HG03280 (cell line): Measurements from ENCODE around the gene ROR2.
"Not testable (repeated sequence)": the region's sequence is repeated elsewhere in the genome, so short reads cannot be mapped to it uniquely, and the experiment has no call there.

ENCODE experiments used
- ATAC-seq: cut with Tn5 transposase; IDR thresholded peaks from one replicate; pipeline ENCODE4 v1.9.1; 2021; ENCODE audit warnings: mild to moderate bottlenecking, moderate library complexity; ENCODE audit not compliant: unreplicated experiment

ROR2 gene

DNA sequence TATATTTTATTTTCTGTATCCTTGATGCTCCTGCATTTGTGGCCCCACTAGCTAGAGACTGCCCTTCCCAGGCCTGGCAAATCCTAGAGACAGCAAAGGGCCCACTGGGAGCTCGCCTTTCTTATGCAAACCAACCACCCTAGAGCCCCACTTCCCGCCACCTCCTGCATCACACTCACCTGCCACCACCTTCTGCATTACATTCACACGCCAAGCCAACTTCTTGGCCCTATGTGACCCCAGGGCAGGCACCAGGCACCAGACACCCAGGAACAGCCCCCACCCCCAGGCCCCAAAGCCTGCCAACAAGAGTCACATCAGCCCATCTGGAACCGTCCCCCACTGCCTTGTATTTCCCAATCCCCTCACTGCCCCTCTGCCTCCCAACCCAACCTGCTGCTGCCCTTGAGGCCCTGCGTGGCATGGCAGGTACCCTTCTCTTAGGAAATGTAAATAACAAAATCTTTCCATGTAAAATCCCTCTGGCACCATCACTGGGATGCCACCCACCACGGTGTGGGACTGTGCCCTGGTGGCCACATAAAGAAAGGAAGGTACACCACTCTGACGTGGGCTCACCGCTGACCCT is 22.0 kb downstream of the ROR2 start:
- ATAC-seq, result no peak

DNA sequence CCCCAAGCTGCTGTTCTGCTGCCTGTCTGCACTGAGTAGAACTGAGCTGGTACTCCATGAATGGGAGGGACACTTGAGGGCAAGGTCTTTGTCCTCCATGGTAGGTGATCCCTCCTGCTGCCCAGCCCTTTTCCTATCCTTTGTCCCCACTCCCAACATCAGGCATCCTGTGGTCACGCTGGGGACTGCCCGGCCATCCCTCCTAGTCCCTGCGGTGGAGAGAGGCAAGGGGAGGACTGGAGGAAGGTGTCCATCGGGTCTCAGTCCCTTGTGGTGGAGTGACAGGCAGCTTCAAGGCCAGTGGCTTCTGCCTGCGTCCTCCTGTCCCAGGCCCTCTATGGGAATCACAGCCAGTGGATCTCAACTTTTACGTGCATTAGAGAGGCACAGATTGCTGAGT is 25.9 kb downstream of the ROR2 start:
- no peak for ATAC-seq

DNA sequence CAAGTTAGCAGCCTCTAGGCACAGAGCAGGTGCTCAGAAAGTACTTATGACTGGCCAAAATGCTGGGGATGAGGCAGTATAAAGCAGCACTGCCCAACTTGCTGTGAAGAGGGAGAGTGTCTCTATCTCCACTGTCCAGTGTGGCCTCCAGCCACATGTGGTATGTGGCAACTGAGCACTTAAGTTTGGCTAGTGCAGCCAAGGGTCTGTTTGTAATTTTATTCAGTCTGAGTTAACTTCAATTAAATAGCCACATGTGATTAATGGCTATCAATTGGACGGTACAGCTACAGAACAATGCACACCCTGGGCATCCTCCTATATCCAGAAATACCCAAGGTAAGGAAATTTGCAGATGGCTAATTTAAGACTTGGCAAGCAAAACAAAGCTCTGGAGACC is 26.9 kb downstream of the ROR2 start:
- no peak for ATAC-seq

DNA sequence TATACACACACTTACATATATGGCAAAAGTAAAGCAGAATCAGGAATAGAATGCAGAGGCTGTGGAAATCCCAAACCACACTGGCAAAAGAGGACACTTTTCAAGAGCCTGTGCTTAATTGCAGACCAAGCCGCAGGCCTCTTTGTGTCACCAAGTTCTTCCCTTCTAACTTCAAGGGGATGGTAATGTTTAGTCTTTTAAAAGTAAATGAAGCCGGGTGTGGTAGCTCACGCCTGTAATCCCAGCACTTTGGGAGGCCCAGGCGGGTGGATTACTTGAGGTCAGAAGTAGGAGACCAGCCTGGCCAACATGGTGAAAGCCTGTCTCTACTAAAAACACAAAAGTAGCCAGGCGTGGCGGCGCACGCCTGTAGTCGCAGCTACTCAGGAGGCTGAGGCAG is 28.7 kb downstream of the ROR2 start:
- no peak for ATAC-seq

DNA sequence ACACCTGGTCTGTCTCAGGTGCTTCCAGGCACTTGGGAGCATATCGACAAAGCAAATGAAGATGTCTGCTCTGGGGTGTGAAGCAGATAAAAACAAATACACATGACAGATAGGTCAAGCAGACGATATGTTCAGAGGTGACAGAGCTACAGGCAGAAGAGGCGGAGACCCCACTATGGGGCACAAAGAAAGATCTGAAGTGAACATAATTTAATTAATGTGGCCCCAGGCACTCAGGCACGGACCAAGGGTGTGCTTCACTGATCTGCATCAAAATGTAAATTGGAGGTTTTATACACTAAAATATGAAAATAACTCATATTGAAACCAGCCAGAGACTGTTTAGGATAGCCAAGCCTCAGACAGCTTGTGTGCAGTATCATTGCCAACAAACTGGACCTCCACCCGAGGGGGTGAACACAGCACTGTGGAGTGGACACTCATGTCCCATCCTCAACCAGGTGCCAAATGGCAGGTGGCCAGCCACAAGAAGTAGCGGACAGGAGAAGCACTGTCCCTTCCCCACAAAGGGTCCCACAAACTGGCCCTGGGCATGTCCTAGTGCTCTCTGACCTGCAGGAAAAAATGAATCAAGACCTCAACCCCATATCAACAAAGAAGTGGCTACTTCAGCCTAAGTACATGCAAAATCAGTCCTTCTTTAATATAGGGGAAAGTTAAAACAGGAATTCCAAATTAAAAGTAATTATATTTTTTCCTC is 29.2 kb downstream of the ROR2 start:
- no peak for ATAC-seq

DNA sequence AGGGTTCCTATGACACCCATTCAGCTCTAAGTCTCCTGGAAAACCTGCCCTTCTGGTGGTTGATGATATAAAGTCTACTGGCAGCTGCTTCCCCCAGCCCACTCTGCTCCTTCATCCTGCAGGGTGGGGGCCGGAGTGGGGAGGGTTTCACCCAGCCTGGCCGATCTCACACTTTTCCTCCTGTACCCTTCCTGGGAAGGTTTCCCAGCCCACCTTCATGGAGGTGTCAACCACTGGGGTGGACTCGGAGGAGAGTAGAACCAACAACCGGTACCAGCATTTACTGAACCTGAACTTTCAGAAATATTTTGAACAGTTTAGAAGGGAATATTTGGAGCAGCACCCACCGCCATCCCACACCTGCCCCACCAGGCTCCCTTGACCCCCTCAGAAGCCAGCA is 30.4 kb downstream of the ROR2 start:
- ATAC-seq, result no peak

DNA sequence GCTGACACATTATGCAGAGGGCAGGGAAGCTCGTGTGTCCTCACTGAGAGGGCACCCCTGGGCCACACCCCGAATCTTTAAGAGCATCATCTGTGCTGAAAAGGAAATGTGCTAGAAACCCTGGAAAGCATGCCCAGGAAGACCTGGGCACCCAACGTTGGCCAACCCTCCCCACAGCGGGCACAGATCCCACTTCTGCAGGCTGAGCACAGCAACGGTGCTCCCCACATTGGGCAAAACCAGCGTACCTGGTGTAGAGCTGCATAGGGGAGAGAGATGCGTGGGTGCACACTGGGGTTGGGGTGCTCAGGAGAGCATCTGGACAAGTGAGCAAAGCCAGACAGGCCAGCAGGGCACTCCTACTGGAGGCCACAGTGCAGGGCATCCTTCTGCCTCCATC is 32.6 kb downstream of the ROR2 start:
- no peak for ATAC-seq

DNA sequence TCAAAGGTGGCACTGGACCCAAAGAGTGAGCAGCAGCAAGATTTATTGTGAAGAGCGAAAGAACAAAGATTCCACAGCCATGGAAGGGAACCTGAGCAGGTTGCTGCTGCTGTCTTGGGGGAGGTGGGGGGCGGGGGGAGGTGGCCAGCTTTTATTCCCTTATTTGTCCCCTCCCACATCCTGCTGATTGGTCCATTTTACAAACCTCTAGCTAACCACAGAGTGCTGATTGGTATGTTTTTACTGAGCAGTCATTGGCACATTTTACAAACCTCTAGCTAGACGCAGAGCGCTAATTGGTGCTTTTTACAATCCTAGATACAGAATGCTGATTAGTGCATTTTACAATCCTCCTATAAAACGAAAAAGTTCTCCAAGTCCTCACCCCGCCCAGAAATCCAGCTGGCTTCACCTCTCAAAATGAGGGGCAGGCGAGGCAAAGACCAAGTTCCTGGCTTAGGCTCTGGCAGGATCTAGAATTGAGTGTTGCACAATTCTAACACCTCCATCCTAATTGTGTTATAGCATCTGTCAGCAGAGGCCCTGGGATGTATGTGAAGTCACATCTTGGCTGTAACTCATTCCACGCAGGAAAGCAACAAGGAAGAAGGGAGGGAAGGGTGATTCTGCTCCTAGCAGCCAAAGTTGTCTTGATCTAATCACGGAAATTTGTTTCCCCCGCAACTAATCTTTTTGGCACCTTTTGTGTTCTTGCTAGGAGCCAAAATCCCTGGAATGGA is 34.3 kb downstream of the ROR2 start:
- ATAC-seq, result no peak

DNA sequence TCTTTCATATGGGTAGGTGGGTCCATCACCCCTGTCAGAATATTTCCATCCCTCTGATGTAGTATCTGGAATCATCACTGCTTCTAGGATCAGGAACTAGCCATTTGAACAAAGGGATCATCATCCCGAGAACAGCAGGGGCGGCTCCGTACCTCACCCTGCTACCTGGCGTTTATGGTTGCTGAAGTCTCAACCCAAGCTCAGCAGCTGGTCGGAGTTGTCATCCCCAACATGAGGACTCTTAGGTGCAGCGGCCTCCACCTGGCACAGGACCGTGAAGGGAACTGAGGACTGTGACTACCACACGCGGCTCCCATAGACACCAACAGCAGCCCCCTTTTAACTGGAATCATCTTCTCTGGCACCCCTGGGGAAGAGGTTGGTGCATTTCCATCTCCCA is 35.1 kb downstream of the ROR2 start:
- no peak for ATAC-seq

DNA sequence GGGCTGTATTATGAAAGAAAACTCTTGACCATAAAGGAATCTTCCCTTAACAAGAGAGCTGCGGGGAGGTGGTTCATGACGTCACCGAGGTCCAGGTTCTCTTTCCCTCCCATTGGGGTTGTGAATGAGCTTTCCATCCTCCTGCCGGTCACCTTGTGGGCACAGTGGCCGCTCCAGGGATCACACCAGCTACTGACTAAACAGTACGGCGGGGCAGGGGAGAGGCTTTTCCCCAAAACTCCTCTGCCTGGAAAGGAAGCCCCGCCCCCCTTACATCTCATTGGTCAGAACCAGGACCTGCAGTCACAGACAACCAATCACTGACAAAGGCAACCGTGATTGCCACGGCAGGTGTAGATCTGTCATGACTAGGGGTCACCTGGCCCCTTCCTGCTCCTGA is 35.6 kb downstream of the ROR2 start:
- no peak for ATAC-seq

DNA sequence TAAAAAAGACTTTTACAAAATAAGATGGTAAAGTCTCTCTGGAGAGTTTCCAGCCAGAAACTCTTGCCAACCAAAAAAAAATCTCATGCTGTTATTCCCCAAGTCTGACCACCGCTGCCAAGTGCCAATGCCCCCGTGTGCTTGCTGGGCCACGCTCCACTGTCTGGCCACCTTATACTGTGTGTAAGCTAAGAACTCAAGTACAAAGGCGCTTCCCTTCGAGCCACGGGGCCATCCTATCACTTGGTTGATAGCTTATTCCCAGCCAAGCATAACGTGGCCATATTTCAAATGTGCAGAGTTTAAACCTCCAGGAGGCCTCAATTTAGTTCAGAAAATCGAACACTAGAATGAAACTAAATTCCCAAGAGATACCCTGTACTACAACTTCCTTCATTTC is 36.0 kb downstream of the ROR2 start:
- no peak for ATAC-seq

DNA sequence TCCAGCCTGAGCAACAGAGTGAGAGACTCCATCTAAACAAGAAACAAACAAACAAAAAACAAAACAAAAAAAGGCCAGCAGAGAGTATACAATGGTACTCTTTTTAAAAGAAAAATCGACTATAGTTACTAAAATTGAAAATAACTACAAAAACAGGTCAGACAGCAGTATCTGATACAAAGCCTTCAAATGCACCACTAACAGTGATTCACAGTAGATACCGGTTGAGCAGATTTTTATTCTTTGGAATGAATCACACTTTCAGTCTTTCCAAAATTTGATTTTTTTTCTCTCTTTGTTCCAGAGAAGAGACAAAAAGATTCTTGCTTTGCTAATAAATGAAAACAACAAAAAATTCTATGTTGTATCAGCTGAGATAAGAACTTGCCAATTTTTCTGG is 36.9 kb downstream of the ROR2 start:
- no peak for ATAC-seq

DNA sequence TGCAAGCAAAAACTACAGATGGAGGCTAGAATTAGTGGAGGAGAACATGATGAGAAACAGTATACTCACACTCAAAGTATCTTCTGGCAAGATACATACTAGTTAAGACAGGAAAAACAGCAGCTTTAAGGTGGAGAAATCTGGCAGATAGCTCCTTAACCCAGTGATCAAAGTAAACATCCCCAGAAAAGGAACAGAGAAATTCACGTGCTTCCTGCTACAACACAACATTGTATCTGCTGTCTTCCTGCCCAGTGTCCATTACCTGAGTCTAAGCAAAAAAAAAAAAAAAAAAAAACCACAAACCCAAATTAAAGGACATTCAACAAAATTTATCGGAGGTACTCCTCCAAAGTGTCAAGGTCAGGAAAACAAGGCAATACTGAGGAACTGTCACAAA is 38.4 kb downstream of the ROR2 start:
- no peak for ATAC-seq

DNA sequence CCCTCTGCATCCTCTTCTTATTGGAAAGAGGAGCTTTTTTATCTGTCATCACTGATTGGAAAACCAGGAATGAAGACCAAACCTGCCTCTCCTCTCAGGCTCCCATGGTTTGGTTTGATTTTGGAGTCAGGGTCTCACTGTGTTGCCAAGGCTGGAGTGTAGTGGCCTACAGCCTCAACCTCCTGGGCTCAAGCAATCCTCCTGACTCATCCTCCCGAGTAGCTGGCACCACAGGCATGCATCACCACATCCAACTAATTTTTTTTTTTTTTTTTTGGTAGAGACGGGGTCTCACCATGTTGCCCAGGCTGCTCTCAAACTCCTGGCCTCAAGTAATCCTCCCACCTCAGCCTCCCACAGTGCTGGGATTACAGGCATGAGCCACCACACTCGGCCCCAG is 40.8 kb downstream of the ROR2 start:
- ATAC-seq, result not testable (repeated sequence)

DNA sequence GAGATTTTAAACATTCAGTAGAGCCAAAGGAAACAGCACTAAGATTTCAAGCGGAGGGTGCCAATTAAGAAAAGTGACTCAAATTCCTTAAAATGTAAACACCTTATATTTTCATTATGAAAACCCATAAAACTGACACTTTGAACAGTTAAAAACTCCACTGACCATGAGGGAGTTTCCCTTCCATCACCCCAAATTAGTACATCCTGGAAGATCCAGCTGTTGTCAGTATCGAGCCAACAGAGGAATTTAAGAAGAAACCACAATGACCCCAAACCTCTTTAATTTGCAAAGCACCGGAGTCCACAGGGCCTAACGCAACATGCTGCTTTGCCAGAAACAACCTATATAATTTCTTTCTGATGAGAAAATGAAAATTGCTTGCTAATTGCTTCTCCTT is 41.3 kb downstream of the ROR2 start:
- ATAC-seq, result no peak

DNA sequence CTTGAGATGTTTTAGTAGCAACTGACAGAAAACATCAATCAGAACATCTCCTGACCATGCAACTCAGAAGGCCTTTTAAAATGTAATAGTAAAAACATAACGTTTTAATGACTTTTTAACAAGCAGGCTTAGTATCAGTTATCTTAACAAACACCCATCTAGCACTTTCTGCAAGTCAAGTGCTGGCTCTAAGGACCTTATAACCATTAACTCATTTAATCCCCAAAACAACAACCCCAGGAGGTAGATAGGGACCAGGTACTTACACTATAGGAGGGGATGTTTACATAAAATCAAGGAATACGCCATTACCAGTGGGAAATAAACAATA is 41.8 kb downstream of the ROR2 start:
- ATAC-seq, result no peak

DNA sequence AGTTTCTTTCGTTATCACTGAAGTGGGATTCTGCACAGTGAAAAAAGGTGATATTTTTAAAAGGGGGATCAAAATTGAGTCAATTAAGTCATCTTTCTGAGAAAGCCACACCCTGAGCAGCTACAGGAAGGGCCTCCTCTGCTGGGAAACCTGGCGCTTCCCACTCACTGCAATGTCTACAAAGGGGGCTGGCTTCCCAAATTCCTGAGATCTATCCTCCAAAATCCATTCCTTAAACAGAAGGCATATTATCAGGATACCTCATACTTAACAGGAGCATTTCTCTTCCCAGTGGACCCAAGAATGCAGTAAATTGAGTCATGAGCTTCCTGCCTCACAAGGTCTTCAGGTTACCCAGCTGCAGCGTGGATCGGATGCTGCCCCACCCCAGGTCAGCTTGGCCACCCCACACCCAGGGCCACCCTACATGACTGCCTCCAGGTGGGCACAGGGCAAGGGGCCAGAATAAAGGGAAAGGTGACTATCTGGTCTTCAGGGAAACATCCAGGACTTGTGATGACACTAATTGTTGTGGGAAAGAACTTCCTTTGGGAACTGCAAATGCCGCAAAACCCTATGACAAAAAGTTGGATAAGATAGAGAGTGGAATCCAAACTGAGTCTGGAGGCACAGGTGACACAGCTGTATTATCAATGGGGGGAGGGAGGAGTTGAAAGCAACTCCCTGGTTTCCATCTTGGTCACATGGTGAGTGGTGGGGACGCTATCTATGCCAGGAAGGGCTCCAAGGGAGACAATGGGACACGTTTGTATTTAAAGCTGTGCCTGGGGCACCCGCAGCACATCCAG is 42.3 kb downstream of the ROR2 start:
- no peak for ATAC-seq

DNA sequence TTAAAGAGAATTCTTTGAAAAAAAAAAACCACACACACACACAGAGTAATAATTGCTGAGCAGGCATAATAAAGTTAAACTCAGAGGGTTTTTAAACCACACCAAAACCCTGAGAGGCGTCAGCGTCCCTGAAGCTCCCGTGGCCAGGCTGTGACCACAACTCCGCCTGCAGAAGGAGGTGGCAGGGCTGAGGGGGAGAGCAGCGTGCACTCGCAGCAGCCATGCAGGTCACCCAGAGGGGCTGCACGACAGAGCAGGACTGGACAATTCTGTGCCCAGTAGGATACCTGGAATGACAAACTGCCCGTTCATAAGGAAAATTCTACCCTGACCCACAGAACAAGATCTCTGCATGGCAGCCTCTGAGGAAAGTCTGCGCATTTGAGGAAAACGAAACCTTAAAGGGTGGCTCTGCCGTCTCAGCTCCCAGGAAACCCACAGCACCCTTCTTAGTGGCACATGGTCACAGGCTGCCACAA is 44.0 kb downstream of the ROR2 start:
- ATAC-seq, result no peak

DNA sequence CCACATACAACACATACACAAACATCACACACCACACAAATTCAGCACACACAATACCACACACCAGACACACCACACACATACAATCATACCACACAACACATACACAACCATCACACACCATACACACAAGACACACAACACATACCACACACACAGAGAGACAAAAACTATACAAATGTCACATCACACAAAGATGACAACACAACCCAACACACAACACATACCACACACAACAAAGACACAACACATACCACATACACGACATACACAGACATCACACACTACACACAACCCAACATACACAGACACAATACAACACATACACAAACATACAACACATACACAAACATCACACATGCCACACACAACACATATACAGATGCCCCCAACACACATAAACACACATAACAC is 44.8 kb downstream of the ROR2 start:
- no peak for ATAC-seq

DNA sequence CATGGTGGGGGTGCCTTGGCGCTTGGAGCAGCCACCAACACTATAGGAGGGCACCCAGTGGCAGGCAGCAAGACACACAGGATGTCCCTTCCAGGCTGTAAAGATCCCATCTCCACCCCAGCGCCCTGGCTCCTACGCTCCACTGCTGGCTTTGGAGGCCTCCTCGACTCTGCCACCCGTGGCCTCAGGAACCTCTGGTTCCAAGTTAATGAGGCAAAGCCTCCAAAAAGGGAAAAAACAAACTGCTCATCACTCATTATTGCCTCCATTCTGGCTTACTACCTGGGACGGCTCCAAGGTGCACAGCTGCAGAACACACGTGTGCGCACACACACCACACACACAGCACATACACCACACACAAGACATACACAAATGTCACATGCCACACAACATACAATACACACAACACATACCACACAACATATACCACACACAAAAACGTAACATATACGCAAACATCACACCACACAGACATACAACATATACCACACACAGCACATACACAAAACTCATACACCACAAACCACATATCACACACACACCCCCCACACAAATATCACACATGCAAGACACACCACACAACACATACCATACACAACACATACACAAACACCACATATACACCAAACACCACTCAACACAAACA is 45.3 kb downstream of the ROR2 start:
- ATAC-seq, result no peak
